Measurements from ENCODE around the gene WDR88.

WDR88 gene

DNA sequence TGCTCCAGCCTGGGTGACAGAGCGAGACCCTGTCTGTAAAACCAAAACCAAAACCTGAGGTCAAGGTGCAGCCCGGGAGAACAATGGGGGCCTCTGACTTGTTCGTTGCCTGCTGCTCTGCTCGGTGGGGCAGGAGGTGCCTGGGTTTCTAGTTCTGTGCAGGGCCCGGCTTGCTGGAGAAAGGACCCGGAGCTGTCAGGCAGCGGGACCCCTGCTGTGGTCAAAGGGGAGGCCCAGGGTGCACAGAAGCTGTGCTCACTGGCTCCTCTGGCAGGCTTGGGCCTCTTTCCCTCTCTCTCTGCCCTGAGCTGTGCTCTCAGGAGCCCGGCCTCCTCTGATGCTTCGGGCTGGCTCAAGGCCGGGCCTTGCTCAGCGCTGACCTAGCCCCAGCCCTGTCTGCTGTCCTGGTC lies 65.7 kb downstream of the WDR88 start:
- Histone ChIP-seq H3K9ac (ENCODE audit: low read length) (no peak overlapping the region), H3K79me2 (ENCODE audit: control insufficient read depth, insufficient read depth, low read length) (no peaks in the 10 kb centered on the region), H3K27me3 (ENCODE audit: insufficient read depth, low read length, poor library complexity) (no peaks in the 10 kb centered on the region), H3K4ac (ENCODE audit: low read depth, low read length) (no peak overlapping the region), H3K79me1 (ENCODE audit: low read length) (no peaks in the 10 kb centered on the region), H3K18ac (ENCODE audit: low read length) (no peak overlapping the region), H3K36me3 (ENCODE audit: control insufficient read depth, insufficient read depth, low read length) (no peaks in the 10 kb centered on the region), H3K27ac (ENCODE audit: low read depth, low read length) (no peak overlapping the region), H3K56ac (ENCODE audit: low read length) (no peak overlapping the region), H4K5ac (ENCODE audit: low read length) (no peak overlapping the region), H2BK5ac (ENCODE audit: low read length) (no peak overlapping the region), H2AK5ac (ENCODE audit: low read length) (no peak overlapping the region), H2BK15ac (replicated peaks; ENCODE audit: low read depth) (no peak overlapping the region), H4K8ac (ENCODE audit: low read depth, low read length) (no peak overlapping the region), H3K4me1 (ENCODE audit: control insufficient read depth, low read depth, low read length) (no peaks in the 10 kb centered on the region), H3K23ac (ENCODE audit: low read length) (no peak overlapping the region), H2BK120ac (ENCODE audit: low read depth, low read length) (no peak overlapping the region), H3K4me2 (ENCODE audit: low read length) (no peak overlapping the region), H3K4me3 (ENCODE audit: low read length) (no peak overlapping the region)
- no peak for DNase-seq
- WGBS (ENCODE audit: extremely low coverage, insufficient coverage, low lambda C conversion rate) = no CpG with 5 or more reads among the region's 11 CpGs

- Histone ChIP-seq H3K23ac (ENCODE audit: low read length) (no peak overlapping the region), H4K5ac (ENCODE audit: low read length) (no peak overlapping the region), H2BK5ac (ENCODE audit: low read length) (no peak overlapping the region), H4K8ac (ENCODE audit: low read depth, low read length) (no peak overlapping the region), H3K4me3 (ENCODE audit: low read length) (no peak overlapping the region), H3K27ac (ENCODE audit: low read depth, low read length) (no peak overlapping the region), H3K9ac (ENCODE audit: low read length) (no peak overlapping the region), H3K4me1 (ENCODE audit: control insufficient read depth, low read depth, low read length) (no peaks in the 10 kb centered on the region), H3K79me2 (ENCODE audit: control insufficient read depth, insufficient read depth, low read length) (no peaks in the 10 kb centered on the region), H3K56ac (ENCODE audit: low read length) (no peak overlapping the region), H2AK5ac (ENCODE audit: low read length) (no peak overlapping the region), H3K18ac (ENCODE audit: low read length) (no peak overlapping the region), H3K79me1 (ENCODE audit: low read length) (no peaks in the 10 kb centered on the region), H3K27me3 (ENCODE audit: insufficient read depth, low read length, poor library complexity) (no peaks in the 10 kb centered on the region), H3K4me2 (ENCODE audit: low read length) (no peak overlapping the region), H3K4ac (ENCODE audit: low read depth, low read length) (no peak overlapping the region), H3K36me3 (ENCODE audit: control insufficient read depth, insufficient read depth, low read length) (no peaks in the 10 kb centered on the region), H2BK120ac (ENCODE audit: low read depth, low read length) (no peak overlapping the region), H2BK15ac (replicated peaks; ENCODE audit: low read depth) (no peak overlapping the region)
- DNase-seq = no peak
- no CpG with 5 or more reads among the region's 7 CpGs for WGBS (ENCODE audit: extremely low coverage, insufficient coverage, low lambda C conversion rate)
Measured at GRCh38 chr19:33198169-33198568, 66.3 kb downstream of the WDR88 start.

- H3K4me1 ChIP-seq (ENCODE audit: control insufficient read depth, low read depth, low read length) = no peaks in the 10 kb centered on the region
- H3K27me3 ChIP-seq (ENCODE audit: insufficient read depth, low read length, poor library complexity) = no peaks in the 10 kb centered on the region
- H4K8ac ChIP-seq (ENCODE audit: low read depth, low read length) = no peak overlapping the region
- H3K18ac ChIP-seq (ENCODE audit: low read length) = no peak overlapping the region
- no peak overlapping the region for H3K4me3 ChIP-seq (ENCODE audit: low read length)
- H2BK5ac ChIP-seq (ENCODE audit: low read length) = no peak overlapping the region
- no peak overlapping the region for H2AK5ac ChIP-seq (ENCODE audit: low read length)
- no peaks in the 10 kb centered on the region for H3K36me3 ChIP-seq (ENCODE audit: control insufficient read depth, insufficient read depth, low read length)
- no peak overlapping the region for H3K27ac ChIP-seq (ENCODE audit: low read depth, low read length)
- no CpG with 5 or more reads among the region's 8 CpGs for WGBS (ENCODE audit: extremely low coverage, insufficient coverage, low lambda C conversion rate)
- DNase-seq = peak; percentile 13
- H3K4me2 ChIP-seq (ENCODE audit: low read length) = no peak overlapping the region
- H2BK120ac ChIP-seq (ENCODE audit: low read depth, low read length) = no peak overlapping the region
- no peaks in the 10 kb centered on the region for H3K79me1 ChIP-seq (ENCODE audit: low read length)
- no peak overlapping the region for H2BK15ac ChIP-seq (replicated peaks; ENCODE audit: low read depth)
- no peaks in the 10 kb centered on the region for H3K79me2 ChIP-seq (ENCODE audit: control insufficient read depth, insufficient read depth, low read length)
- no peak overlapping the region for H3K9ac ChIP-seq (ENCODE audit: low read length)
- H3K4ac ChIP-seq (ENCODE audit: low read depth, low read length) = no peak overlapping the region
- no peak overlapping the region for H4K5ac ChIP-seq (ENCODE audit: low read length)
- no peak overlapping the region for H3K56ac ChIP-seq (ENCODE audit: low read length)
- no peak overlapping the region for H3K23ac ChIP-seq (ENCODE audit: low read length)
Measured at GRCh38 chr19:33199441-33200265, 67.7 kb downstream of the WDR88 start.

DNA sequence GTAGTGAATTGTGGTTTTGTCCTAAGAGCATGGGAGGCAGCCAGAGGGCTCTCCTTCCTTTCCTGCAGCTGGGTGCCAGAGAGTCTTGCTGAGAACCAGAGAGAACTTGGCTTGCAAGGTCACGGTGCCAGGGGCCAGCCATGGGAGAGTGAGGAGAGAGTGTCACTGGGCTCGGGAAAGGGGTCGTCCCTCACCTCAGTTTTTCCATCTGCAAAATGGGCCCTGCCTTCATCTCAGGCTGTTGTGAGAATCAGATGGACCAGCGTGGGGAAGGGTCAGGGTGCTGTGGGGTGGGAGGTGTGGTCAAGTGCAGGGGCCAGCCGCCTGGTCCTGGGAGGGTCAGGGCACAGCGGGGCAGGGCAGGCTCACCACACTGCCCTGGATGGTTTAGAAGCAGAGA lies 69.6 kb downstream of the WDR88 start:
- H4K8ac ChIP-seq (ENCODE audit: low read depth, low read length) = no peak overlapping the region
- no peak overlapping the region for H3K23ac ChIP-seq (ENCODE audit: low read length)
- H3K18ac ChIP-seq (ENCODE audit: low read length) = no peak overlapping the region
- H3K4me3 ChIP-seq (ENCODE audit: low read length) = no peak overlapping the region
- H2AK5ac ChIP-seq (ENCODE audit: low read length) = no peak overlapping the region
- H4K5ac ChIP-seq (ENCODE audit: low read length) = no peak overlapping the region
- H3K9ac ChIP-seq (ENCODE audit: low read length) = no peak overlapping the region
- no peaks in the 10 kb centered on the region for H3K4me1 ChIP-seq (ENCODE audit: control insufficient read depth, low read depth, low read length)
- H3K4me2 ChIP-seq (ENCODE audit: low read length) = no peak overlapping the region
- no peak for DNase-seq
- no peak overlapping the region for H2BK120ac ChIP-seq (ENCODE audit: low read depth, low read length)
- H3K56ac ChIP-seq (ENCODE audit: low read length) = no peak overlapping the region
- H3K79me1 ChIP-seq (ENCODE audit: low read length) = no peaks in the 10 kb centered on the region
- H3K4ac ChIP-seq (ENCODE audit: low read depth, low read length) = no peak overlapping the region
- H2BK5ac ChIP-seq (ENCODE audit: low read length) = no peak overlapping the region
- H3K27ac ChIP-seq (ENCODE audit: low read depth, low read length) = no peak overlapping the region
- H3K36me3 ChIP-seq (ENCODE audit: control insufficient read depth, insufficient read depth, low read length) = peaks cover 2% of the 10 kb centered on the region
- WGBS (ENCODE audit: extremely low coverage, insufficient coverage, low lambda C conversion rate) = no CpG with 5 or more reads among the region's 6 CpGs
- no peaks in the 10 kb centered on the region for H3K79me2 ChIP-seq (ENCODE audit: control insufficient read depth, insufficient read depth, low read length)
- H2BK15ac ChIP-seq (replicated peaks; ENCODE audit: low read depth) = no peak overlapping the region
- no peaks in the 10 kb centered on the region for H3K27me3 ChIP-seq (ENCODE audit: insufficient read depth, low read length, poor library complexity)

DNA sequence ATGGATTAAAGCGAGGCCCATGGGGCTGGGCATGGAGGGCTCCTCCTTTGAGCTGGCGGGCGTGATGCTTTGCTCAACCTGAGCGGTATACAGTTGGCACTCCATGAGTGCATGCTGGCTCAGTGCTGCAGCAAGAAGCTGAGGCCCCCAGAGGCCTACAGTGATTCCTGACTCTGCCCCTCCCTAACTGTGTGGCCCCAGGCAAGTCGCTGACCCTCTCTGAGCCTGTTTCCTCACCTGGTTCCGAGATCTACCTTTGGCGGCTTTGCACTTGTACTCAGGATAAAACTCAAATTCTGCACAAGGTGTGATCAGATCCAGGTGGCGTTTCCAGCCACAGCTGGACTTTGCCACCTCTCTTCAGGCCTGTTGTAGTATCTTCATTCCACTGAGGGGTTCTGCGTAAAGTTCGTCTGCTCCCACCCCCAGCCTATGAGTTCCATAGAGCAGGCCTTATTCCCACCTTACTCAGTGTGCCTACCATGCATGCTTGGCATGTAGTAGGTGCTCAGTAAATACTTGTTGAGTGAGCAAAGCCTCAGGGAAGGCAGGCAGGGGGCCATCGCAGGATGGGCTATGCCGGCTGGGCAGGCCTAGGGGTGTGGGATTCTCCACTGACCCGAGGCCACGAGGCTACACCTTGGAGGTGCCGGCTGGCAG lies 70.1 kb downstream of the WDR88 start:
- Histone ChIP-seq H3K27ac (ENCODE audit: low read depth, low read length) (no peak overlapping the region), H3K4me3 (ENCODE audit: low read length) (no peak overlapping the region)

More for the DNA sequence above, 70.1 kb downstream of the WDR88 start:
- Histone ChIP-seq H2AK5ac (ENCODE audit: low read length) (no peak overlapping the region), H2BK15ac (replicated peaks; ENCODE audit: low read depth) (no peak overlapping the region), H3K4ac (ENCODE audit: low read depth, low read length) (no peak overlapping the region), H3K79me1 (ENCODE audit: low read length) (no peaks in the 10 kb centered on the region), H3K4me2 (ENCODE audit: low read length) (no peak overlapping the region), H3K27me3 (ENCODE audit: insufficient read depth, low read length, poor library complexity) (no peaks in the 10 kb centered on the region), H3K18ac (ENCODE audit: low read length) (no peak overlapping the region), H2BK120ac (ENCODE audit: low read depth, low read length) (no peak overlapping the region), H2BK5ac (ENCODE audit: low read length) (no peak overlapping the region), H3K79me2 (ENCODE audit: control insufficient read depth, insufficient read depth, low read length) (no peaks in the 10 kb centered on the region), H3K36me3 (ENCODE audit: control insufficient read depth, insufficient read depth, low read length) (peaks cover 2% of the 10 kb centered on the region), H3K4me1 (ENCODE audit: control insufficient read depth, low read depth, low read length) (no peaks in the 10 kb centered on the region), H3K56ac (ENCODE audit: low read length) (no peak overlapping the region), H3K9ac (ENCODE audit: low read length) (no peak overlapping the region), H4K5ac (ENCODE audit: low read length) (no peak overlapping the region), H3K23ac (ENCODE audit: low read length) (no peak overlapping the region), H4K8ac (ENCODE audit: low read depth, low read length) (no peak overlapping the region)
- DNase-seq = no peak
- no CpG with 5 or more reads among the region's 15 CpGs for WGBS (ENCODE audit: extremely low coverage, insufficient coverage, low lambda C conversion rate)

Data from mesendoderm (in vitro differentiated cells).